ENCODE results near the gene TBC1D7. TPM values are rescaled to one million over a fixed set of nuclear protein-coding genes. Genes with fewer than 3 reads are reported as not detected.

TBC1D7 gene
- total and polyA plus RNA-seq, 10 of the 15 experiments (the other 5 are each of a cell fraction or from before 2014, with no cell fraction given): 20.1 to 65.9 (median 31.3) TPM

DNA sequence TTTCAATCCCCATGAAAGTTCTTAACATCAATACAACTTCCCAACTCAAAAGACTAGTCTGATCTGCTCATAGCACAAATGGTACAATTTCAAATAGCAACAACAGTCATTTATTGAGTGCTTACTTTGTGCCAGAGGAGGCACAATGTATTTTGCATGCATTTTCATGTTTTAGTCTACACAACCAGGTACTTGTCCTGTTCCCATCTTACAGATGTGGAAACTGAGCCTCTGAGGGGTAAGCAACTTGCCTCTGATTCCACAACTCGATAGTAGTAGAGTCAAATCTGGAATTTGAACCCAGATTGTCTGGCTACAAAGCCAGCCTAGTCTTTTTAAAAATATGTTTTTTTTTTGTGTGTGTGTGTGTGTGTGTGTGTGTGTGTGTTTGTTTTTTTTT is 45.6 kb upstream of the TBC1D7 start (continued):
- TF ChIP-seq NKRF (conservative IDR thresholded peaks at IDR 0.05) (no peak), CBFB (IDR thresholded peaks at IDR 0.05; ENCODE audit: low read depth) (no peak), ZNF687 (IDR thresholded peaks at IDR 0.05) (no peak)
- TF ChIP-seq, protein P1, sequence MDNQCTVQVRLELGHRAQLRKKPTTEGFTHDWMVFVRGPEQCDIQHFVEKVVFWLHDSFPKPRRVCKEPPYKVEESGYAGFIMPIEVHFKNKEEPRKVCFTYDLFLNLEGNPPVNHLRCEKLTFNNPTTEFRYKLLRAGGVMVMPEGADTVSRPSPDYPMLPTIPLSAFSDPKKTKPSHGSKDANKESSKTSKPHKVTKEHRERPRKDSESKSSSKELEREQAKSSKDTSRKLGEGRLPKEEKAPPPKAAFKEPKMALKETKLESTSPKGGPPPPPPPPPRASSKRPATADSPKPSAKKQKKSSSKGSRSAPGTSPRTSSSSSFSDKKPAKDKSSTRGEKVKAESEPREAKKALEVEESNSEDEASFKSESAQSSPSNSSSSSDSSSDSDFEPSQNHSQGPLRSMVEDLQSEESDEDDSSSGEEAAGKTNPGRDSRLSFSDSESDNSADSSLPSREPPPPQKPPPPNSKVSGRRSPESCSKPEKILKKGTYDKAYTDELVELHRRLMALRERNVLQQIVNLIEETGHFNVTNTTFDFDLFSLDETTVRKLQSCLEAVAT (IDR thresholded peaks at IDR 0.05): no peak

Measured in GM12878 (cell line).